ENCODE results near the gene INHBB. TPM values are rescaled to one million over a fixed set of nuclear protein-coding genes. Genes with fewer than 3 reads are reported as not detected.

INHBB gene
- total and polyA plus RNA-seq, 12 donors, result 0.89 to 9.2 (median 3.5) TPM

DNA sequence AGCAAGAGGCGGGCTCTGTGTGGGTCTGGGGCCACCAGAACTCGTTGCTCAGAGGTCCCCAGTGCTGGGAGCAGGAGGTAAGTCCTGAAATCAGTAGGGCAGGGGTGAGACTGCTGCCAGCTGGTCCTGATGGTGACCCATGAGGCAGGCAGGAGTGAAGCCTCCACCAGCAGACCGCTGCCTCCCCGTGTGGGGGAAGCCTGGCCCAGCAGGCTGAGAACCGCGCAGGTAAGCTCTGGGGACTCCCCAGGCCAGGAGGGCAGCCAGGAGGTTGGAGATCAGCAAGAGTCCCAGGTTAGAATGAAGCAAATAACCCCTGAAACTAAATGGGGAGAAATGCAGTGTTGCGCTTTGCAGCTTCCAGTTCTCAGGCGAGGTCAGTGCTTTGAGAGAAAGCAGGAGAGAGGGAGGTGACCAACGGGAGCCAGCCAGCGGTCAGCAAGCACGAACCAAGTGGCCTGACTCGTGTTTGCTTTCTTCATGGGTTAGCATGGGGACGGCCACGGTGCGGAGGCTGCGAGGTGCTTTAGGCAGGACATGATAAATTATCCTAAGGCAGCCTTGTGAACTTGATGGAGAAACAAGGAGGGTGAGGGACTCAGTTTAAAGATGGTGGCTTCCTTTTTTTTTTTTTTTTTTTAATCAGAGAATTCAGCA is 26.2 kb downstream of the INHBB start:
- no peaks in the 10 kb centered on the region for H3K36me3 ChIP-seq
- intact Hi-C loops (cut with DNase I), result no loop called here
- no peak overlapping the region for H3K4me3 ChIP-seq
- H3K4me1 ChIP-seq, result no peaks in the 10 kb centered on the region
- 67 to 69% methylated on average over 16 of the region's 16 CpGs for WGBS, 2 donors
- TF ChIP-seq, protein P1, sequence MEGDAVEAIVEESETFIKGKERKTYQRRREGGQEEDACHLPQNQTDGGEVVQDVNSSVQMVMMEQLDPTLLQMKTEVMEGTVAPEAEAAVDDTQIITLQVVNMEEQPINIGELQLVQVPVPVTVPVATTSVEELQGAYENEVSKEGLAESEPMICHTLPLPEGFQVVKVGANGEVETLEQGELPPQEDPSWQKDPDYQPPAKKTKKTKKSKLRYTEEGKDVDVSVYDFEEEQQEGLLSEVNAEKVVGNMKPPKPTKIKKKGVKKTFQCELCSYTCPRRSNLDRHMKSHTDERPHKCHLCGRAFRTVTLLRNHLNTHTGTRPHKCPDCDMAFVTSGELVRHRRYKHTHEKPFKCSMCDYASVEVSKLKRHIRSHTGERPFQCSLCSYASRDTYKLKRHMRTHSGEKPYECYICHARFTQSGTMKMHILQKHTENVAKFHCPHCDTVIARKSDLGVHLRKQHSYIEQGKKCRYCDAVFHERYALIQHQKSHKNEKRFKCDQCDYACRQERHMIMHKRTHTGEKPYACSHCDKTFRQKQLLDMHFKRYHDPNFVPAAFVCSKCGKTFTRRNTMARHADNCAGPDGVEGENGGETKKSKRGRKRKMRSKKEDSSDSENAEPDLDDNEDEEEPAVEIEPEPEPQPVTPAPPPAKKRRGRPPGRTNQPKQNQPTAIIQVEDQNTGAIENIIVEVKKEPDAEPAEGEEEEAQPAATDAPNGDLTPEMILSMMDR (IDR thresholded peaks at IDR 0.05), result no peak
- DNase-seq, result no peak
- H3K9me3 ChIP-seq, result peaks cover 0 to 5% (median 0%) of the 10 kb centered on the region in 11 donors
- no peak overlapping the region for H3K27ac ChIP-seq
- H3K27me3 ChIP-seq, result peaks cover 0 to 33% (median 11%) of the 10 kb centered on the region in 7 donors
- ATAC-seq, result no peak

DNA sequence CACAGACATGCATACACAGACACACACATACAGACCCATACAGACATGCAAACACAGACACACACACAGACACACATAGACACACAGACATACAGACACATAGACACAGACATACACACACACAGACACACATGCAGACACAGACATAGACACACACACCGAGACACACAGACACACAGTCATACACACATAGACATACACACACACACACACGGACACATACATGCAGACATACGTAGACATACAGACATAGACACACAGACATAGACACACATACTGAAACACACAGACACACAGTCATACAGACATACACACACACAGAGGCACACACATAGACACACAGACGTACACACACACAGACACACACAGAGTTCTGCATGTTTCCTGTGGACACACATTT is 26.9 kb downstream of the INHBB start:
- 93 to 95% methylated on average over 4 of the region's 4 CpGs for WGBS, 2 donors
- peaks cover 0 to 40% (median 18%) of the 10 kb centered on the region in 7 donors for H3K27me3 ChIP-seq
- TF ChIP-seq, protein P1 (IDR thresholded peaks at IDR 0.05), result no peak
- H3K36me3 ChIP-seq, result no peaks in the 10 kb centered on the region
- no peak for ATAC-seq
- no peak overlapping the region for H3K4me3 ChIP-seq
- intact Hi-C loops (cut with DNase I), result no loop called here
- DNase-seq, result no peak
- H3K9me3 ChIP-seq, result peaks cover 0 to 5% (median 0%) of the 10 kb centered on the region in 11 donors
- H3K27ac ChIP-seq, result no peak overlapping the region
- no peaks in the 10 kb centered on the region for H3K4me1 ChIP-seq

DNA sequence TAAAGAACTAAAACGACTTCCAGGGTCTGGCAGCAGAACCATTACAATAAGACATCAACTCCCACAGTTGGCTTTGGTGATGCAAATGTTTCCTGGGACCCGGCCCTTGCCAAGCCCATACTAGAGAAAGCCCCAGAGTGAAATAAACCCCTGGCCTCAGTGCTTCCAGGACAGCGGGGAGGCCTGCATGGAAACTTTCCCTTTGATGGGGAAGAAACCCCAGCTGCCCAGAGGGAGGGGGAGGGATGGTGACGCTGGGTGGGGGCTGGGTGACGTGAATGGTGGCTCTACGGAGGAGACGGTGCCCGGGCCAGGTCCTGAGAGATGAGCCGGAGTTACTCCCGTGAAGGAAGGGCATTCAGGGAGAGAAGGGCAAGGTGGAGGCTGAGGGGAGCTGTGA is 27.5 kb downstream of the INHBB start:
- H3K27me3 ChIP-seq, result peaks cover 0 to 45% (median 19%) of the 10 kb centered on the region in 7 donors
- intact Hi-C loops (cut with DNase I), result no loop called here
- DNase-seq, result no peak
- TF ChIP-seq, protein P1 (IDR thresholded peaks at IDR 0.05), result no peak
- H3K4me3 ChIP-seq, result no peak overlapping the region
- no peak for ATAC-seq
- H3K9me3 ChIP-seq, result peaks cover 0 to 5% (median 0%) of the 10 kb centered on the region in 11 donors
- no peak overlapping the region for H3K27ac ChIP-seq
- H3K36me3 ChIP-seq, result no peaks in the 10 kb centered on the region
- no peaks in the 10 kb centered on the region for H3K4me1 ChIP-seq
- 42 to 50% methylated on average over 10 of the region's 10 CpGs for WGBS, 2 donors

DNA sequence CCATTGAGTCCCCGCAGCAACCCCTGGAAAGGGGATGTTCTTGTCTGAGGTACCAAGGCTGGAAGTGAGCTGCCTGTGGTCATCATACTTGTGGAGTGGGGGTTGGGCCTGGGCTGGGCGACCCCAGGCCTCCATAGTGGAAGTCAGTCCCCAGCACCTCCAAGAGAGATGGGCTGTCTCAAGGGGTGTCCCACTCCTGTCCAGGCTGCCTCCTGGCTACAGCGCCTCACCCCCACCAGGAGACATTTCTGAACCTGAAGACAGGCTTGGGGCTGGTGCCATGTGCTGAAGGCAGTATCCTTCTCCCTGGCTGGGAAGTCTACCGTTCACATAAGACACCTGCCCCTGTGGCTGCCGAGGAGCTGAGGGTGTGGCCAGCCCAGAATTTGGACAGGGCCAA is 28.9 kb downstream of the INHBB start:
- no peak overlapping the region for H3K27ac ChIP-seq
- no peak overlapping the region for H3K4me3 ChIP-seq
- 81 to 82% methylated on average over 5 of the region's 5 CpGs for WGBS, 2 donors
- no peak for ATAC-seq
- H3K4me1 ChIP-seq, result no peaks in the 10 kb centered on the region
- peaks cover 0 to 55% (median 33%) of the 10 kb centered on the region in 7 donors for H3K27me3 ChIP-seq
- TF ChIP-seq, protein P1 (IDR thresholded peaks at IDR 0.05), result no peak
- intact Hi-C loops (cut with DNase I), result no loop called here
- no peaks in the 10 kb centered on the region for H3K36me3 ChIP-seq
- DNase-seq, result no peak
- peaks cover 0 to 2% (median 0%) of the 10 kb centered on the region in 11 donors for H3K9me3 ChIP-seq

Measured in heart right ventricle (tissue), 16 donors.